T-helper 2 cell treated with Interferon-gamma antibody and Interleukin-4, amounts not matched to agents 5 μg/mL and 100 μg/mL, for 36 hours (primary cell): ENCODE data around the gene TLE3.
A peak's percentile ranks its signal among the peaks of the same experiment; 100 is the strongest.

Source experiments
- DNase-seq: peaks from one replicate; pipeline ENCODE4 v3.0.0; 2021; ENCODE audit warnings: low spot score
- H3K27ac Mint-ChIP-seq: one replicate; pipeline ENCODE4 v1.8.0; 2021; ENCODE audit warnings: mild to moderate bottlenecking, mixed read lengths
- H3K27me3 Mint-ChIP-seq: one replicate; pipeline ENCODE4 v1.8.0; 2021; ENCODE audit warnings: low read depth, mixed read lengths
- H3K36me3 Mint-ChIP-seq: one replicate; pipeline ENCODE4 v1.8.0; 2021; ENCODE audit warnings: low read depth, mixed read lengths
- H3K4me1 Mint-ChIP-seq: one replicate; pipeline ENCODE4 v1.8.0; 2021; ENCODE audit warnings: low read depth, mixed read lengths
- H3K4me3 Mint-ChIP-seq: one replicate; pipeline ENCODE4 v1.8.0; 2022; ENCODE audit warnings: mild to moderate bottlenecking, moderate library complexity, mixed read lengths
- H3K9me3 Mint-ChIP-seq: one replicate; pipeline ENCODE4 v1.8.0; 2021; ENCODE audit warnings: mixed read lengths

Gene TLE3

GRCh38 chr15:70090436-70091296 is 7.1 kb downstream of the TLE3 start:
- Mint-ChIP-seq H3K4me1 (peaks cover 57% of the 10 kb centered on the region), H3K27ac (no peak overlapping the region), H3K36me3 (peaks cover 90% of the 10 kb centered on the region), H3K4me3 (peak overlapping the region; percentile 62), H3K9me3 (no peaks in the 10 kb centered on the region), H3K27me3 (no peaks in the 10 kb centered on the region)
- no peak for DNase-seq

DNA sequence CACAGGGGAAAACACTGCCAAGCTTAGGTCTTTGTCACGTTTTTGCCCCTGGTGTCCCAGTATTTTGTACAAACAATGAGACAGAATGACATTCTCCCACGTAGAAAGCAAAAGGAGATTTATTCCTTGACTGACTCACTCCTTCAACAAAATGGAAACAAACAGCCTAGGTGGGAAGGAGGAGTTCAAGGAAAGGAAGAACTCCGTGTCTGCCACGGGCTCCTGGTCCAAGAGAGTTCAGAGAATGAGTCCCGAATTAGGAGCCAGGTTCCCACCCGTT is 8.1 kb downstream of the TLE3 start:
- Mint-ChIP-seq H3K36me3 (peaks cover 94% of the 10 kb centered on the region), H3K27me3 (no peaks in the 10 kb centered on the region), H3K4me1 (peaks cover 58% of the 10 kb centered on the region), H3K4me3 (no peak overlapping the region), H3K27ac (no peak overlapping the region), H3K9me3 (no peaks in the 10 kb centered on the region)
- DNase-seq = no peak

- no peak overlapping the region for H3K4me3 Mint-ChIP-seq
- peaks cover 60% of the 10 kb centered on the region for H3K4me1 Mint-ChIP-seq
- H3K36me3 Mint-ChIP-seq = peaks cover 95% of the 10 kb centered on the region
- no peaks in the 10 kb centered on the region for H3K27me3 Mint-ChIP-seq
- no peaks in the 10 kb centered on the region for H3K9me3 Mint-ChIP-seq
- DNase-seq = no peak
- H3K27ac Mint-ChIP-seq = no peak overlapping the region
These were observed 8.6 kb downstream of the TLE3 start for GRCh38 chr15:70088887-70089691.

DNA sequence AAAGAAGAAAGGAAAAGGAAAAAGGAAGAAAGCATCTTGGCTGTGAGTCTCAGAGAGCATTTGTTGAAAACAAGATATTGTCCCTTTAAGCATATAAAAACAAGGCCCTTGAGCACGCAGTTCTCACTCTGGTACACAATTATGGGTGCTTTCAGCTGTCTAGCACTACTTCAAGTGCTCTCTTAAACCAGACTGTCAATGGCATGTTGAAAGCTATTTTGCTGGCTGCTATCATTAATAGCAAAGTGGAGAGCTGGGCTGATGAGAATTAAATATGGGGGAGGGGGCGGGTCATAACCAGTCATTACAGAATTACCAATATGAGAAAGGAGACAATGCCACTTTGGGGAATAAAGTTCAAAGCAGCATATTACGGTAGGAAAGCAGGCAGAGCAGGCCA is 9.3 kb downstream of the TLE3 start:
- H3K27ac Mint-ChIP-seq = no peak overlapping the region
- DNase-seq = no peak
- no peaks in the 10 kb centered on the region for H3K9me3 Mint-ChIP-seq
- peaks cover 60% of the 10 kb centered on the region for H3K4me1 Mint-ChIP-seq
- peaks cover 95% of the 10 kb centered on the region for H3K36me3 Mint-ChIP-seq
- H3K4me3 Mint-ChIP-seq = no peak overlapping the region
- no peaks in the 10 kb centered on the region for H3K27me3 Mint-ChIP-seq

DNA sequence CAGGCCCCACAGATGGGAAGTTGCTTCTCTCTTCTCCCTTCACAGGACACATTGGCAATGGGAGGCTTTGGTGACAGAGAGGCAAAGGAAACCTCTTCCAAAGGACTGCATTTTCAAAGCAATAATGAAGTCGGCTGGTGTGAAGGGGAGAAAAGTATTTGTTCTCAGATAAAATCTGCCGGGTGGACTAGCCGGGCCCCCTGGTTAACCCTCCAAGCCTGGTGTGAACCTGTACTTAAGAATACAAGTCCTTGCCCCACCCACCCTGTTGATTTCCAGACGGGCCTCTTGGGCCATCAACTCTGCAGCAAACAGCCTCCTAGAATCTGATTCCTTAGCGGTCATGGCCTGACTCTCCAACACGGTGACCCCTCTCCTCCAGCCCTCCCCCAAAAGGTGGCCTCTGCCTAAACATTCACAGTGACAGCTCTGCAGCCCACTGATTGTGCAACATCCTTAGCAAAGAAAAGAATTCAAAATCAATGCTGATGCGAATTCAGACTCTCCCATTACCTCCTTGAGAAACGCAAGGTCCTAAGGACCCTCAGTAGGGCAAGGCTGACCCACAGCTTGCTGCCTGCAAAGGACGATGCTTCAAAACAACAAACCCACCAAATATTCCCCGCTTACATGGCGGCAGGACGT is 9.9 kb downstream of the TLE3 start:
- Mint-ChIP-seq H3K9me3 (no peaks in the 10 kb centered on the region), H3K4me1 (peaks cover 56% of the 10 kb centered on the region), H3K4me3 (no peak overlapping the region), H3K27ac (no peak overlapping the region), H3K27me3 (no peaks in the 10 kb centered on the region), H3K36me3 (peaks cover 91% of the 10 kb centered on the region)
- no peak for DNase-seq

DNA sequence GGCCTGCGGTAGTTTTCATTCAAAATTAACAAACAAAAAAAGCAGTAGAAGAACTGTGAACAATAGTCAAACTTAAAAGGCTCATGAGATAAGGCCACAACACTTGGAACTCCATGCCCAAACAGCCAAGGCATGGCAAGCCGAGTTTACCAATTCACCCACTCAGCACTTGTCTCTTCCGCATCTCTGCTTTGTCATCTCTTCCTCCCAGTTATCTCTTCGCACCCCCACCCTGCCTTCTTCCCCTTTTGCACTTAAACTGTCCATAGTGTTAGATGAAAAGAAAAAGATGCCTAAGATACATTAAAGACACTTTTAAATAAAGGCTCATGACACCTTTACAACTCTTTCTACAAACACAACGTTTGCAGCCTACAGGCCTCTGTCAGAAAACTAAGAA is 11.1 kb downstream of the TLE3 start:
- no peak overlapping the region for H3K4me3 Mint-ChIP-seq

GRCh38 chr15:70084461-70084860 is 13.3 kb downstream of the TLE3 start:
- Mint-ChIP-seq H3K4me1 (peaks cover 34% of the 10 kb centered on the region), H3K4me3 (no peak overlapping the region), H3K27me3 (no peaks in the 10 kb centered on the region), H3K27ac (no peak overlapping the region), H3K9me3 (no peaks in the 10 kb centered on the region), H3K36me3 (peaks cover 77% of the 10 kb centered on the region)
- peak; percentile 12 for DNase-seq

More for the DNA sequence above, 11.1 kb downstream of the TLE3 start:
- Mint-ChIP-seq H3K27ac (no peak overlapping the region), H3K9me3 (no peaks in the 10 kb centered on the region), H3K4me1 (peaks cover 45% of the 10 kb centered on the region), H3K36me3 (peaks cover 89% of the 10 kb centered on the region), H3K27me3 (no peaks in the 10 kb centered on the region)
- DNase-seq = no peak

GRCh38 chr15:70083946-70084345 is 13.8 kb downstream of the TLE3 start:
- Mint-ChIP-seq H3K27me3 (no peaks in the 10 kb centered on the region), H3K4me3 (no peak overlapping the region), H3K36me3 (peaks cover 72% of the 10 kb centered on the region), H3K9me3 (no peaks in the 10 kb centered on the region), H3K4me1 (peaks cover 33% of the 10 kb centered on the region), H3K27ac (no peak overlapping the region)
- peak; percentile 9 for DNase-seq

DNA sequence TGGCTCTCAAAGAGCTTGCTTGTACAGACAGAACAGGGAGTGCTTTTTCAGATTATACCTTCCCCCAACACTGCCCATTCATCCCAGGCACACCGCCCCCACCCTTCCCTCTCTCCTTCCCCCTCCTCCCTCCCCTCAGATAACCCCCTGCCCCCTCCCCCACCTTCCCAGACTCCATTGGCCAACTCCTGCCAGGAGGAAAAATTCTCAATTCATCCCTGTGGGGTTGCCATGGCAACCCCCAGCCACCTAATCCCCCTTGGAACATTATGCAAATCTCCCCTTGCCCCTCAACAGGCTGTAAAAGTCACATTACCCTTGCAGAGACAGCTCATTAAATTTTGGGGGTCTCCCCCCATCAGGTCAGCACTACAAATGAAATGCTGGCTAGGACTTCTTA is 14.3 kb downstream of the TLE3 start:
- Mint-ChIP-seq H3K4me1 (peaks cover 30% of the 10 kb centered on the region), H3K9me3 (no peaks in the 10 kb centered on the region), H3K27ac (no peak overlapping the region), H3K36me3 (peaks cover 69% of the 10 kb centered on the region), H3K27me3 (no peaks in the 10 kb centered on the region), H3K4me3 (no peak overlapping the region)
- DNase-seq = no peak

DNA sequence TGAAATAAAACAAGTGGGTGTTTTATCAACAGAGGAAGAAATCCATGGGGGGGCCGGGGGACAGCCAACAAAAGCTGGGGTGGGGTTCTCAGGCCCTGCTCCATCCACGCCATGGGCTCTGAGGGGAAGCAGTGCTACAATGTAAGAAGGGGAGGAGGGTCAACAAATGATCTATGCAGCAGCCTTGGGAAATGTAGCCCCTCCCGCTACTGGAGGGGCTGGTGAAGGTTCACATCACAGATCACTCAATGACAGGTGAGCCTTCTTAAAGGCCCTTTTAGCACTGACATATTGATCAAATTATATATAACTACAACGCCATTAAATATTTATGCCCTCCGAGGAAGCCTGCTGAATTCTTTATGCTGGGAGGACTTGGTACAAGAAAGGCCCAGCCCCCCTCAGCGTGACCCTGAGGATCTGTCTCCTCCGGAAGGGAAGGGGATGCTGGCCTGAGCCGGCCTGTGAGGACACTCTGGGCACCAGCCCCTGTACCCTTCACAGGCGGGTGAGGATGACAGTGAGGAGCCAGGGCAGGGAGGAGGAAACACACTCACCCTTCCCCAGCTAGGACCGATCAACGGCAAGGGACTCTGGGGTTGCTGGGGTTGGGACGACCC is 15.3 kb downstream of the TLE3 start:
- Mint-ChIP-seq H3K27me3 (no peaks in the 10 kb centered on the region), H3K4me1 (peaks cover 29% of the 10 kb centered on the region), H3K36me3 (peaks cover 62% of the 10 kb centered on the region), H3K4me3 (no peak overlapping the region), H3K27ac (no peak overlapping the region), H3K9me3 (no peaks in the 10 kb centered on the region)
- DNase-seq = no peak

DNA sequence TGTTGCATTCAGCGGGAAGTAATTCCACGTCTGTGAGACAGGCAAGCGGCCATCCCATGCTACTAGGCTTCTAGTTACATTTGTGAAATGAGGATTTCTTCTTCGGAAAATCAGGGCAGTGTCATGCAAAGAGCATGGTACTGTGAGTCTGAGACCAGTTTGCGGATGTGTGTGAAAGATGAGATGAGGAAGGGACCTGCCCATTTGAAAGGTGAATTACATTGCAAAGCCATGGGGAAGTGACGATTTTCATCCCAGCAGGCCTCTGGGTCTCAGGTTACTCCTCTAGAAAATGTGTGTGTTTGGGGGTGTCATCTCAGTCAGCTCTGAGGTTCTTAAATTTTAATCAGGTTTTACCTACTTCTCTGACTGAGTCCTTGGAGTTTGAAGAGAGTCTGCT is 16.1 kb downstream of the TLE3 start:
- H3K36me3 Mint-ChIP-seq = peaks cover 54% of the 10 kb centered on the region
- H3K4me1 Mint-ChIP-seq = peaks cover 23% of the 10 kb centered on the region
- H3K27ac Mint-ChIP-seq = no peak overlapping the region
- no peaks in the 10 kb centered on the region for H3K9me3 Mint-ChIP-seq
- H3K27me3 Mint-ChIP-seq = no peaks in the 10 kb centered on the region
- no peak overlapping the region for H3K4me3 Mint-ChIP-seq
- no peak for DNase-seq

DNA sequence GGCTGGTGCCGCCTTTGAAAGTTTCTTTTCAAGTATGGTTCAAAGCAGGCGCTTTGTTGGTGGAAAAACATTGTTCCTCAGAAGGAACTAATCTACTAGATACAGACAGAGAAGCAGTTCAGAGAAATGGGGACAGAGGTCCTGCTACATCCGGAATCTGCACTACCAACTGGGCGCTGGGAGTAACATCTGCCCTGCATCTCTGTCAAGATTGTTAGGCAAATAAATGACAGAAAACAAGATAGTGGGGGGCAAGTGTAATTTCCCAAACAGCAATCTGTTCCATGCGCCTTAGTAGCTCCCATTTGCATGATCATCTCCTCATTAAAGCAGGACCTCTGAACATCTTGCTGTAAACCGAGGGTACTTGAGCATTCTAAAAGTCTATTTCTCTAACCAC is 17.4 kb downstream of the TLE3 start:
- no peak overlapping the region for H3K4me3 Mint-ChIP-seq
- H3K27me3 Mint-ChIP-seq = no peaks in the 10 kb centered on the region
- H3K9me3 Mint-ChIP-seq = no peaks in the 10 kb centered on the region
- H3K27ac Mint-ChIP-seq = no peak overlapping the region
- H3K4me1 Mint-ChIP-seq = peaks cover 20% of the 10 kb centered on the region
- H3K36me3 Mint-ChIP-seq = peaks cover 51% of the 10 kb centered on the region
- no peak for DNase-seq

- Mint-ChIP-seq H3K36me3 (peaks cover 50% of the 10 kb centered on the region), H3K4me1 (peaks cover 16% of the 10 kb centered on the region), H3K27me3 (no peaks in the 10 kb centered on the region), H3K27ac (no peak overlapping the region), H3K9me3 (no peaks in the 10 kb centered on the region), H3K4me3 (no peak overlapping the region)
- DNase-seq = no peak
These were observed 17.8 kb downstream of the TLE3 start for GRCh38 chr15:70079888-70080287.
